Activated CD4-positive, alpha-beta T cell treated with anti-CD3 and anti-CD28 coated beads, Interleukin-2, amount 50 U/mL, for 1 hour (primary cell): Measurements from ENCODE around the gene KAT7.

Experiments
- DNase-seq: peaks from one replicate; pipeline ENCODE4 v3.0.0-alpha.2; 2020

Gene KAT7

DNA sequence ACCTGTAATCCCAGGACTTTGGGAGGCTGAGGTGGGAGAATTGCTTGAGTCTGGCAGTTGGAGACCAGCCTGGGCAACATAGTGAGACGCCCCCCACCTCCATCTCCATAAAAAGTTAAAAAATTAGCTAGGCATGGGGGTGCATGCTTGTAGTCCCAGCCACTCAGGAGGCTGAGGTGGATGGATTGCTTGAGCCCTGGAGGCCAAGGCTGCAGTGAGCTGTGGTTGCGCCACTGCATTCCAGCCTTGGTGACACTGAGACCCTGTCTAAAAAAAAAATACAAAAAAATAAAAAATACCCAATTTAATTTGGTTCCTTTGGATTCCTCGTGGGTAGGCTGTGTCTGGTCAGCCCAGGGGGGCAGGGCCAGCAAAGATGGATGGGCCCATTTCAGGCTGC, 85.4 kb downstream of the KAT7 start:
- DNase-seq, result no peak

DNA sequence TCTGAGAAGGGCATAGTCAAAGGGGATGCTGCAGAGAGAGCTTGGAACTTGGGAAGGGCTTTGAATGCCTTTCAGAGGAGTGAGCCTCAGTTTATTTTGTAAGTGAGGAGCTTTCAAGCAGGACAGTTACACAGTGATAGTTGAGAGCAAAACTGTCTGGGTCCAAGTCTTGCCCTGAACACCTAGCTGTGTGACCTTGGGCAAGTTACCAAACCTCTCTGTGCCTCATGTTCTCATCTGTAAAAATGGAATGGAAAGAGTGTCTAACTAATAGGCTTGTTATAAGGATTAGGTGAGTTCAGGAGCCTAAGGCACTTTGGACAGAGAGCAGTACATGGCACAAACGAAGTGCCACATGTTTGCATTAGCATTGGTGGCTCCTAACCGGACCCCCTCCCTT, 86.4 kb downstream of the KAT7 start:
- DNase-seq, result no peak

DNA sequence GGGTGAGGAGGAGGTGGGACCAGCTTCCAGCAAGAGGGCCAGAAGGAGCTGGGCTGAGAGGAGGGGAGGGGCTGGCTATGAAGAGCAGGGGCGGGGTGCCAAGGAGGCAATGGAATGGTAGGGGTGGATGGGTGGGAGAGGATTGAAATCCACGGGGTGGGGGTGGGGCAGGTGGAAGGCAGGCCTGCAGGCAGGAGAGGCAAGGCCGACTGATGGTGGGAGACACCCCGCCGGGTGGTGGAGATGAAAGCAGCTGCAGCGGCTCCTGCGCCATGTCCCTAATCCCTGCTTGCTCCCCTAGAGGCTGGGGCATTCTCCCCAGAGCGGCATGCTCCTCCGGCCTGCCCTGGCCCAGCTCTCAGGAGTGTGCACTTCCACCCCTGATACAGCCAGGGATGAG, 87.2 kb downstream of the KAT7 start:
- no peak for DNase-seq

DNA sequence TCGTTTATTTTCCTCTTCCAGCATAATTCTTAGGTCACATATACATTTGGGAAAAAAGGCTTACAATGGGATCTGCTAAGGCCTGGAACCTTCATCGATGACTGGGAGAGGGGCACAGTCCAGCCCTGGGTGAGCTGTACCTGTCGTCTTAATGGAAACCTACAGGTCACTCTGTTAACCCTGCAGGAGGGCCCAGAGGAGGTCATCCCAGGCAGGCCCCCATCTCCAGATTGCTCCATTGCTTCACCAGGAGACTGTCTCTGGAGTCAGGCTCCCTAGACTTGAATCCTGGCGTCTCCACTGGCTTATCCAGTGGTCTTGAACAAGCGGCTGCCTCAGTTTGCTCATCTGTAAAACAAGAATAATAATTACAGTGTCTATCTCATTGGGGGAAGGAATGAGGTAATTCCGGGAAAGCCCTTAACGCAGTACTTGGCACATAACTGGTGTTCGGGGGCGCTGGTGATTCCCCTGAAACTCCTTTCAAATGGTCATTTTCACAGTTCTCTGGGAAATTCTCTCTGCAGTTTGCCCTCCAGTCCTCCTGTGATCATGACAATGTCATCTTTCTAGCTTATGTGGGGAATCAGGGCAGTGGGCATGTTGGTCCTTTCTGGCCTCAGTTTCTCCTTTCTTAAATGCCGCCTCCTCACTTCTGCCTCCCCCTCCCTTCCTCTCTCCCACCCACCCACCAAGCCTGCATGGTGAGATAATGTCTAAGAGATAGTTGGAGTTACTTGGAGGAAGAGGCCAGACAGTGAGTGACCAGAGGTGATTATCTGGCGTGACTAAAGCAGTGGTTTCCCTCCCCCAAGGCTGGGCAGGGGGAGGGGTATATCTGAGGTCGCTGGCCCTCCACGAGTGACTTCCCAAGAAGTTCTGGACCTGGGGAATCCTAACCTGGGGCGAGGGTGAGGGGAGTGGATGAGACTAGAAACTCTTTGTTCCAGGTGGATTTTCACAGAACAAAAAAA, 90.7 kb downstream of the KAT7 start:
- DNase-seq, result no peak

DNA sequence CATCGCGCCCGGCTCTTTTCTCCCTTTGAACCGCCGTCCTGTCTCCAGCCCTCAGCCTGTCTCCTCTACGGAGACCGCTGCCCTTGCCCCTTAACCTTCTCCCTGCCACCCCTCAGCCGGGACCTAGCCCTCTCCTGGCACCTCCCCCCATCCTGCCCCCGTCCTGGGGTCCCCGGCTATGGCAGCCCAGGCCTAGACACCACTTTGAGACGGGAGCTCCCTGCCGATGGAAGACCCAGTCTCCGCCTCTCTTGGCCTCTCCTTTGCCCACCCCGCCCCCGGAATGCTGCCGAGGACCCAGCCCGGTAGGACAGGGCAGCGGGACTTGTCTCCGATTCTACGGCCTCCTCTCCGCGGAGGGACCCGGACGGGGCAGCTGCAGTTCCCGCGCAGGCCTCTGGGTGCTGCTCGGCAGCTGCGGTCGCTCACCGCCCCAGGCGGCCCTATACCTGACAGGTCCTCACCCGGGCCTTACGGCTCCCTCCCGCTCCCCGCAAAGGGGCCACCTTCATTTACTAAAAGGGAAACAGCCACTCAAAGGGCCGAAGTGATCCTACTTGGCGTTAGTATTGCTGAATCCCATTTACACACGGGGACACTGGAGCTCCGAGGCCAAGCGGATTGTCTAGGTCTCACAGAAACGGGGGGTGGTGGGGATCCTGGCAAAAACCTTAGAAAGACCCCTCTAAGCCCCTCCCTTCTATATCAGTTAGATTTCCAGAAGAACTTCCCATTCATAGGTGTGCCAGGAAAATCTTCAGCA, 92.0 kb downstream of the KAT7 start:
- peak; percentile 72 for DNase-seq

DNA sequence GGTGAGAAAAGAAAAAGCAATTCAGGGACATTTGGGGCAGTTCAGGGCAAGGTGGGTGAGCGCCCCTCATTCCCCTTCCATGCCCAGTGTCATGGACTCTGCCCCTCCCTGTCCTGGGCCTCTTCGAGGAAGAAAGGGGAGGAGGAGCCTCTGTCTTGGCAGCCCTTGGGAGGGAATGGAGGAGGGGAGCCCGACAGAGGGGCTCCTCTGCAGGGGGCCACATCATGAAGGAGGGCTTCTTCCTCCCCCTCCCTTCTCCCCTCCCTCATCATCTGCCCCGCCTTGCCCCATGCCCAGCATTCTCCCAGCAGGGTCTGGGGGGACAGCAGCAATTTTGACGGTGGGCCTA, 92.5 kb downstream of the KAT7 start:
- no peak for DNase-seq

DNA sequence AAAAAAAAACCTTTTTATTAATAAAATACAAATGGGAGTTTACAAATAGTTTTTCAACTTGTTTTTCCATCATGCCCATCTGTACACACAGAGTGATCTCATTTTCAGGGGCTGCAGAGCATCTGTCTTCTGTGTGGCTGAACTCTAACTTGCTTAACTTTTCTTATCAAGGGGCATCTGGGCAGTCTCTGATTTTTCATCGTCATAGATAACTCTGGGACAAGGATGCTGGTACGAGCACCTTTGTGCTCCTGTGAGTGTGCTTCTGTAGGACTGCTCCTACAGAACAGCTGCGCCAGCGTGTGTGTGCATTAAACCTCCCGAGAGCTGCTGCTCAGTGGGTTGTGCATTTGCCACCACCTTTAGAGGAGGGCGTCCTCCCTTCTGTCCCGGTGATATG, 94.0 kb downstream of the KAT7 start:
- no peak for DNase-seq
